Tibial nerve (tissue), 4 donors: ENCODE results near the gene ITGA5. TPM values are rescaled to one million over a fixed set of nuclear protein-coding genes. Genes with fewer than 3 reads are reported as not detected.

Source experiments
- DNase-seq, 2 donors: peaks; one replicate each; pipeline ENCODE4 v3.0.0-alpha.2; 2019; ENCODE audit warnings: low spot score in 2 of 2
- H3K27ac ChIP-seq, 4 donors: fragments of 200-600 bp; sonication (generic) in 3 of 4; one replicate each; pipeline ENCODE4 v1.5.1; 2017 to 2019; ENCODE audit warnings: mild to moderate bottlenecking in 1 of 4
- H3K27me3 ChIP-seq, 2 donors: fragments of 200-600 bp; sonication (generic) in 1 of 2; one replicate each; pipeline versions ENCODE4 v1.5.1 to v1.6.0; 2017 to 2019
- H3K36me3 ChIP-seq, 3 donors: fragments of 200-600 bp; sonication (generic); one replicate each; pipeline ENCODE4 v1.5.1; 2018 to 2019
- H3K4me1 ChIP-seq, 4 donors: fragments of 200-600 bp; sonication (generic) in 3 of 4; one replicate each; pipeline ENCODE4 v1.5.1; 2017 to 2019
- H3K4me3 ChIP-seq, 4 donors: fragments of 200-600 bp; sonication (generic) in 3 of 4; one replicate each; pipeline ENCODE4 v1.5.1; 2017 to 2019; ENCODE audit warnings: mild to moderate bottlenecking in 1 of 4, moderate library complexity in 1 of 4
- H3K9me3 ChIP-seq, 4 donors: fragments of 200-600 bp; sonication (generic) in 3 of 4; one replicate each; pipeline ENCODE4 v1.5.1; 2017 to 2019
- EP300 ChIP-seq, 2 donors: sonication (generic); formaldehyde crosslinking; IDR thresholded peaks; one replicate each; pipeline ENCODE4 v1.6.1; 2017; ENCODE audit warnings: antibody characterized with exemption in 2 of 2, mild to moderate bottlenecking in 1 of 2
- POLR2A ChIP-seq, 2 donors: fragments of 450-650 bp; IDR thresholded peaks; one replicate each; pipeline ENCODE4 v1.6.1; 2017; ENCODE audit warnings: antibody characterized with exemption in 2 of 2, mild to moderate bottlenecking in 2 of 2, moderate library complexity in 2 of 2
- WGBS, 2 donors: methylation state at CpG; one replicate each; pipeline ENCODE4 v1.1.5; 2018; 5-methylcytosine and 5-hydroxymethylcytosine counted together
- total RNA-seq, 4 donors: library from RNA; depleted of rRNA; stranded (reverse); fragments of >200 nt; gene quantifications; one replicate each; pipeline ENCODE4 v1.1.0, GENCODE V29; 2016
- TF ChIP-seq, protein P1 (sequence below), 5 experiments: fragments of 200-600 bp in 3 of 5; fragments of 450-650 bp in 2 of 5; sonication (generic) in 3 of 5; IDR thresholded peaks; one replicate each; pipeline ENCODE4 v1.5.1; 2016 to 2019; ENCODE audit warnings: antibody characterized with exemption in 5 of 5, mild to moderate bottlenecking in 3 of 5, moderate library complexity in 2 of 5

ITGA5 gene
- total RNA-seq, 4 donors from 2014 or later = 73.6 to 145 (median 123) TPM

DNA sequence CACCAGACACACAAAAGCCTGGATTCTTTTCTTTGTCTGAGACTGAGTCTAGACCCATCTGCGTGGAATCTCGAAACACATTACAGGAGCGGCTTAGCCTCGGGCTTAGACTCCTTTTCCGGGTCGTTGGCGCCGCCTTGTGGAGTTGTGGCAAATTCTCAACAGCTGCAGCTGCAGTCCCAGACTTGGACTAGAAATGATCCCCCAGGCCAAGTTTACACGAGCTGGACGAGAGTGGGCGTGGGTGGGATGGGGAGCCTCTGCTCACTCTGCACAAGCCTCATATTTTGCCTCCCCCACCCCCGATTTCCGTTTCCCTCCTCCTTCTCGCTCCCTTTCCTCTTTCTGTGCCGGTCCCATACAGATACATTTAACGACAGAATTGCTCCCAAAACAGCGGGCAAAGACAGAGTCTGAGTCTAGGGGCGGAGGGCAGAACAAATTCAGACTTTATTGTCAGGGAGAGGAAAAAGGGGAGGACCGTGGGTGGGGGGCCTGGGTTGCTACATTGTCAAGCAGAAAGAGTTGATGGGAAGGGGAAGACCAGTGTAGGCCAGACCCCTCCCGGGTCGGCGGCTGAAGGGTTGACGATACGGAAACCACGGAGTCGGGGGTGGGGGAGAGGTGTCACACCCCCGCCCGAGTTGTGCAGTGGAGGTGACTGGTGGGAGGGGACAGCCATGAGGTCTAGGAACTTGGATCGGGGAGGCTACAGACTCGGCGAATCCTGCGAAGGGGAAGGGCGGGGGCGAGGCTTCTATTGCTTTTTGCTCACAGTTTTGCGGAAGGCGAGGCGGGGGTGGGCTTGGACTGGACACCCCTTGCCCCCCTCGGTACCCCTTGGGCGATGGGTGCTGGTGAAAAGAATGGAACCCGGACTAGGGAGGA lies 50.1 kb downstream of the ITGA5 start:
- Histone ChIP-seq H3K4me1 (peaks cover 0 to 51% (median 27%) of the 10 kb centered on the region in 4 donors), H3K36me3 (no peaks in the 10 kb centered on the region), H3K9me3 (no peaks in the 10 kb centered on the region), H3K27me3 (no peaks in the 10 kb centered on the region), H3K27ac (peak overlapping the region in 3 of 4 donors; percentile 58 to 83 (median 83)), H3K4me3 (peak overlapping the region; percentile 25 to 56 (median 36))
- TF ChIP-seq EP300 (IDR thresholded peaks at IDR 0.05) = peak in 1 of 2 donors; percentile 28
- TF ChIP-seq, protein P1, sequence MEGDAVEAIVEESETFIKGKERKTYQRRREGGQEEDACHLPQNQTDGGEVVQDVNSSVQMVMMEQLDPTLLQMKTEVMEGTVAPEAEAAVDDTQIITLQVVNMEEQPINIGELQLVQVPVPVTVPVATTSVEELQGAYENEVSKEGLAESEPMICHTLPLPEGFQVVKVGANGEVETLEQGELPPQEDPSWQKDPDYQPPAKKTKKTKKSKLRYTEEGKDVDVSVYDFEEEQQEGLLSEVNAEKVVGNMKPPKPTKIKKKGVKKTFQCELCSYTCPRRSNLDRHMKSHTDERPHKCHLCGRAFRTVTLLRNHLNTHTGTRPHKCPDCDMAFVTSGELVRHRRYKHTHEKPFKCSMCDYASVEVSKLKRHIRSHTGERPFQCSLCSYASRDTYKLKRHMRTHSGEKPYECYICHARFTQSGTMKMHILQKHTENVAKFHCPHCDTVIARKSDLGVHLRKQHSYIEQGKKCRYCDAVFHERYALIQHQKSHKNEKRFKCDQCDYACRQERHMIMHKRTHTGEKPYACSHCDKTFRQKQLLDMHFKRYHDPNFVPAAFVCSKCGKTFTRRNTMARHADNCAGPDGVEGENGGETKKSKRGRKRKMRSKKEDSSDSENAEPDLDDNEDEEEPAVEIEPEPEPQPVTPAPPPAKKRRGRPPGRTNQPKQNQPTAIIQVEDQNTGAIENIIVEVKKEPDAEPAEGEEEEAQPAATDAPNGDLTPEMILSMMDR (IDR thresholded peaks at IDR 0.05) = peak; percentile 84 to 92 (median 90)
- no peak for TF ChIP-seq POLR2A (IDR thresholded peaks at IDR 0.05)
- peak; percentile 87 to 91 for DNase-seq
- WGBS, 2 donors = 17 to 18% methylated on average over 38 to 40 of the region's 40 CpGs

DNA sequence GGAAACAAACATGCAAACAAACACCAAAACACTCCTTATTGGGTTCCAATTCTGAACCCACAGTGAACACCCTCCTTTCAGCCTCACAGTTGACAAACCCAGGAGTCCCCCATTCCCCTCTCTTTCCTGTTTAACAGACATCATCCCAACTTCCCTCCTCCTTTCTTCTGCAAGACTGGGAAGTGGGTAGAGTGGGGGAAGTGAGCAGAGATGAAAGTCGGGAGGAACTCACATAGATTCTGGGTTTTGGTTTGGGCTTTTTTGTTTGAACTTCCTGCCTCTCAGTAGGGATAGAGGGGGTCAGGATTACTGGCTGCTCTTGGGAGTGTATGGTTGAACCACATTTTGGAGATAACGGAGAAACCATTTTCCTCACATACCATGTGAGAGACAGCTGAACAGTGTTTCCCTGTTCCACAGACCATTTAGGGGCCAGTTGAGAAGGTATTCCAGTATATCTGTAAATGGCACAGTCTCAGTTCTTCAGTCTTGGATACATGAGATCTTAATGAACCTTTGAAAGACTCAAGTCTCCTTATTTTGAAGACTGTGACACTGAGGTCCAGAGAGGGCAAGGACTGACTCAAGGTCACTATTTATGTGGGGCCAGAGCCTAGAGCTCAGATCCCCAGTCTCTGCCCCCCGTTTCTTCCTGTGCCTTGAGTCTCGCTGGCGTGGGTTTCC lies 50.9 kb downstream of the ITGA5 start:
- H3K36me3 ChIP-seq = no peaks in the 10 kb centered on the region
- 20 to 22% methylated on average over 5 of the region's 5 CpGs for WGBS, 2 donors
- DNase-seq = no peak
- peak overlapping the region in 2 of 4 donors; percentile 31 to 56 for H3K4me3 ChIP-seq
- H3K9me3 ChIP-seq = no peaks in the 10 kb centered on the region
- H3K27ac ChIP-seq = peak overlapping the region in 3 of 4 donors; percentile 43 to 83 (median 83)
- no peak for TF ChIP-seq EP300 (IDR thresholded peaks at IDR 0.05)
- TF ChIP-seq, protein P1 (IDR thresholded peaks at IDR 0.05) = no peak
- no peak for TF ChIP-seq POLR2A (IDR thresholded peaks at IDR 0.05)
- peaks cover 0 to 47% (median 27%) of the 10 kb centered on the region in 4 donors for H3K4me1 ChIP-seq
- H3K27me3 ChIP-seq = no peaks in the 10 kb centered on the region

DNA sequence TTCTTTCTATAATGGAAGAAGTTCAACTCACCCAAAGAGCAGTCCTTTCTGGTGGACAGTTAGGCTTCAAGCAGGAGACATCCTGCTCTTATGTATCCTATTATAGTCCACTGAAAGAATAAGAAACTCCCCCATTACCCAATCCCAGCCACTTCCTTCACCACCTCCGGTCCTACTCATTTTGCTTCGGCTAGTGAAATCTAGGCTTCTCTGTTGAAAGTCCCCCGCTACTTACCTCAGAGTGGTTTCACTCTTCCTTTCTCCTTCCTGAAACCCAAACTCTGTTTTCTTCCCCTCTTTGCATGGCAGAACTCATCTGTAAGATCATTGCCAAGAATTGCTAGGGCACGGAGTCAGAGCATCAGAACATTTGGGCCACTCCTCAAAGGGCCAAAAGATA lies 54.7 kb downstream of the ITGA5 start, which contains the start of gene GPR84:
TSS of gene GPR84 (minus strand) at position 74 of the 400 bp plus-strand sequence. CDS start 635 bp downstream, outside the sequence.
- Histone ChIP-seq H3K27me3 (no peaks in the 10 kb centered on the region), H3K9me3 (no peaks in the 10 kb centered on the region), H3K36me3 (no peaks in the 10 kb centered on the region), H3K4me3 (no peak within 1 kb of the TSS), H3K4me1 (peaks cover 0 to 33% (median 14%) of the 10 kb centered on the region in 4 donors), H3K27ac (no peak within 1 kb of the TSS)
- no peak for TF ChIP-seq POLR2A (IDR thresholded peaks at IDR 0.05)
- peak in 1 of 2 donors; percentile 38 for TF ChIP-seq EP300 (IDR thresholded peaks at IDR 0.05)
- DNase-seq = no peak
- WGBS, 2 donors = 69 to 78% methylated on average over 4 of the region's 4 CpGs

DNA sequence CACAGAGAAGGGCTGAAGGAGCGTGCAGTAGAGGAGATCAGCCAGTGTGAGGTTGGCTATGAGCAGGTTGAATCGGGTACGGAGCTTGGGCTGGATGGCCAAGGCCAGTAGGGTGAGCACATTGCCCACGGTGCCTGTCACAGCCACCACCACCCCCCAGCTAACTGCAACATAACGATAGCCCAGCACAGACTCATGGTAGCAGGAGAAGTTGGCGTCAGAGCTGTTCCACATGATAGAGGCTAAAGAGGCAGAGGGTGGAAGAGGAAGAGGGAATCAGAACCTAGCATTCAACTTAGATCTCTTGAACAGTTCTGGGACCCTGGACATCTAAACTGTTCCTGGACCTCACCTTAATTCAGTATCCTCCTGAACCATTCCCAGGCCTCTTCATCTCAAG lies 55.4 kb downstream of the ITGA5 start:
- TF ChIP-seq, protein P1 (IDR thresholded peaks at IDR 0.05) = no peak
- TF ChIP-seq POLR2A (IDR thresholded peaks at IDR 0.05) = no peak
- TF ChIP-seq EP300 (IDR thresholded peaks at IDR 0.05) = no peak
- no peaks in the 10 kb centered on the region for H3K9me3 ChIP-seq
- H3K27me3 ChIP-seq = no peaks in the 10 kb centered on the region
- no peak for DNase-seq
- no peak overlapping the region for H3K27ac ChIP-seq
- H3K36me3 ChIP-seq = no peaks in the 10 kb centered on the region
- no peak overlapping the region for H3K4me3 ChIP-seq
- H3K4me1 ChIP-seq = peaks cover 0 to 26% (median 8%) of the 10 kb centered on the region in 4 donors
- WGBS, 2 donors = 72 to 73% methylated on average over 6 of the region's 6 CpGs

DNA sequence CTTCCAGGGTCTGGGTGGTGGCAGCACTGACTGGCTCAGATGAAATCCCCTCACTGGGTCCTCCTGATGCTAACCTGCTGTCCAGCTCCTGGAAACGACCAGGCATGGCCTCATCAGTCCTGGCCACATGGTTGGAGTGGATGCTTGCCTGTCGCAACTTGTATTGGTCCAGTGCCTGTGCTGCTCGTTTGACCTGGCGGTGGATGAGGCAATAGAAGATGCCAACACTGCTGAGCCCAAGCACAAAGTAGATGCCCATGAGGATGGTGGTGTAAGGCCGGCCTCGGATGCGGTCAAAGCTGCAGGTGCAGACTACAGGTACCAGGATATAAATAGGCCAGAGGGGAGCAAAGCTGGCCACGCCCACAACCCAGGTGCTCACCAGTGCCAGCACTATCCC lies 56.0 kb downstream of the ITGA5 start:
- Histone ChIP-seq H3K4me3 (no peak overlapping the region), H3K9me3 (no peaks in the 10 kb centered on the region), H3K36me3 (no peaks in the 10 kb centered on the region), H3K4me1 (peaks cover 0 to 26% (median 10%) of the 10 kb centered on the region in 4 donors), H3K27me3 (no peaks in the 10 kb centered on the region), H3K27ac (no peak overlapping the region)
- 81 to 83% methylated on average over 8 of the region's 8 CpGs for WGBS, 2 donors
- TF ChIP-seq, protein P1 (IDR thresholded peaks at IDR 0.05) = no peak
- no peak for TF ChIP-seq EP300 (IDR thresholded peaks at IDR 0.05)
- TF ChIP-seq POLR2A (IDR thresholded peaks at IDR 0.05) = no peak
- no peak for DNase-seq
